GF-D8 (cell line): ENCODE results near the gene DPYSL3.

Experiments used
- DNase-seq: peaks from one replicate; lab custom pipeline; 2025; lab: John Stamatoyannopoulos, UW

The DPYSL3 gene

DNA sequence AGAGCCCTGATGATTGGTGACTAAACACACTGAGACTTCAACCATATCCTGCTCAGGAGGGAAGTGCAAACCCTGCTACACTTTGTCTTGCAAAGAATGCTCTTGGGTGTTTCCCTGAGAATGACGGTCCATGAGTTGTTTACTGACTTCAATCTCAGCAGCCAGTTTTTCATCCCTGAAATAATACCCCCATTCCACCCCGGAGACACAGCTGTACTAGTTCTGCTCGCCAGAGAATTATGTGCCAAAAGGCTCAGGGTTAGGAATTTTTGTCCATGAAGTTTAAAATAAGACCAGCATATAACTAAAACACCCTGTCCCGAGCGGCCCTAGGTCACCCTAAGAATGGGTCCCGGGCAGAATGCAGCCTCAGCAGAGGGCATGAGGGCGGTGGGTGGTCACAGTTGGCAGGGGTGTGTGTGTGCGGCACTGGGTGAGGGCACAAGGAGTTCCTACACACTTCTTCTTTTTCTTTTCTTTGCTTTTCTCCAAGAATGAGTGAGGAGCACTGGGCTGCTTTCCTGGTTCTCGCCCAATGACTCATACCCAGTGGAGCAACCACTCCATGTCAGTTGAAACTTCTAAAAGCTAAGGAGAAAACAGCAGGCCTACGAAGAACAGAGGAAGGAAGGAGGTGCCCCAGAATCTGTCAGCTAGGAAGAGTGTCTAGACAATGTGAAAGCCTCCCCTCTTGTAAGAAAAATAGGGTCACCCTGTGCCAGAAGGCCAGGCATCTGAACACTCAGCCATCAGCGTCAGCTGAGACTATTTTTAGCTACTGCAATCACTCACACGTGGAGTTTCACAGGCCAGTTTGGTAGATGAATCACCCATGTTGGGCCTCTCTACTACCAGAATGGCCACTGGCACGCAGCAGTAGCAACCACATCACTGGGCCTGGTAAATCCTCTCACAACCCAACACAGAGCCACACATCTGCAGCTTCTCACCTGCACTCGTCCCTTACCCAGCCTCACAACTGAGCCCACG lies 105.9 kb downstream of the DPYSL3 start:
- DNase-seq, result no peak

DNA sequence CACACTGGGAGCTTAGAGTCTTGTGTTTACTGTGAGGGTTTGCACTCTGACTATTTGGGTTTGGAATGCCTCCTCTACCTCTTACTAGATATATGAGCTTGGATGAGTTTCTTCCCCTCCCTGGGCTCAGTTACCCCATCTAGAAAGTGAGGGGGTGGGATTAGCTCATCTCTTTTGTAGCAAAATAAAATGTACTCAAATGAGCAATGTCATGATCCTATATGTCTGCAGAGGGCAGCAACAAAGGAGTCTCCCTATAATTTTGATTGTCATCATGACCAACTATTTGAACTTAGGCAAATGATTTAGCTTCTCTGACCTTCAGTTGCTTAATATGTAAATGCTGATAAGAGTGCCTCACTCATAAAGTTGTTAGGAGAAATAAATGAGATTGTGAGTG lies 109.0 kb downstream of the DPYSL3 start:
- no peak for DNase-seq

DNA sequence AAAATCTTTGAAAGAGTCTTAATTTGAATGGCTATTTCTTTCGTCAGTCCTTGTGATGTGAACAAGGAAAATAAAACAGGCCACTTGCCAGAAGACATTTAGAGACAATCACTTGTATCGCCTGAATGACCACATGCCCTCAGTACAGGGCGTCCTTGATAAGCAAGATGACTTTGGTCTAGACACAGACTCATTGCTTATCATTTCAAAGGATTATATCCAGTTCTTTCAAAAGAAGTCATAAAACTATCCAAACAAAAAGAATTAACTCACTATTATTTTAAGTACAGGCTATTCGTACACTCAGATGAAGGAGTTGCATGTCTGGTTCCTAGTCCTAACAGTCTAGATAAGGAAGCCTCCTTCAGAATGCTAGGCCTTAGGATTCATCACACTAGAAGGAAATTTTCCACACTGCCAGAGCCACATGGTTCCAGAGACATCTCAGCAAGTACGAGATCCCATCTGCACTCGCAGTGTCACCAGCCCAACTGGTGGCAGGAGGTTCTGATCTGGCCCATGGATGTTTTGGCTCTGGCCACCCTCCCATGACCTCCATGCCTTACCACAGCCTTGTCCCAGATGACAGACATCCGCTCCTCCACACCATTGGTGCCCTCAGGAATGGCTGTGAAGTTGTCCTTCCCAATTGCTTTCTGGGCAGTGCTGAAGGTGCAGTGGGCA lies 109.6 kb downstream of the DPYSL3 start:
- DNase-seq, result no peak

DNA sequence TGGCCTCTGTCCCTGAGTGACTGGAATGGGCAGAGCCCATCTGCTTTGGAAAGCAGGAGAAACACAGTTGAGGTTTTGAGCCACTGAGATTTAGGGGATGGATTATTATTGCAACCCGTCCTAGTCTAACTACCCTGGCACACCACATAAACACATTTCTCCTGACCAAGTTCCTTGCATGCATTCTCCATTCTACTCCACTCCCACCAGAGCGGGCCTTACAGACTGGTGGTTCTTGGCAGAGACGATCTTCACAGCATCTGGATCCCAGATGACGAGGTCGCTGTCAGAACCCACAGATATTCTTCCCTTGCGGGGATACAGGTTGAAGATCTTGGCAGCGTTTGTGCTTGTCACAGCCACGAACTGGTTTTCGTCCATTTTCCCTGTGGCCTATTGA lies 111.0 kb downstream of the DPYSL3 start:
- DNase-seq, result no peak

DNA sequence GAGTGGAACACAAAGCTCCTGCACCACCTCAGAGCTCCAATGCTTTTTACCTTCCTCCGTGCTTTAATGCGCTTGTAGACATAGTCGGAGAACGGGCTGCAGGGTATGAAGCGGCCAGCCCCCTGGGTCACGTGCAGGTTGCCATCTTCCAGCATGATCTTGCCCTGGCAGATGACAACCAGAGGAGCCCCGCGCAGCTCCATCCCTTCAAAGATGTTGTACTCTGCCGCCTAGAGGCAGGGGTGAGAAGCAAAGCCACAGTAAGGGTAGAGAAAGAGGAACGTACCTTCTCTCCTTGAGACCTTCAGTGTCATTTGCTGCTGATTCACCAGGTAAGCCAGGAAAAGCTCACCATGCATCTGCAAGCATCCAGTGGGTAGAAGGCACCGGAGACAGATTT lies 112.3 kb downstream of the DPYSL3 start:
- DNase-seq, result no peak

DNA sequence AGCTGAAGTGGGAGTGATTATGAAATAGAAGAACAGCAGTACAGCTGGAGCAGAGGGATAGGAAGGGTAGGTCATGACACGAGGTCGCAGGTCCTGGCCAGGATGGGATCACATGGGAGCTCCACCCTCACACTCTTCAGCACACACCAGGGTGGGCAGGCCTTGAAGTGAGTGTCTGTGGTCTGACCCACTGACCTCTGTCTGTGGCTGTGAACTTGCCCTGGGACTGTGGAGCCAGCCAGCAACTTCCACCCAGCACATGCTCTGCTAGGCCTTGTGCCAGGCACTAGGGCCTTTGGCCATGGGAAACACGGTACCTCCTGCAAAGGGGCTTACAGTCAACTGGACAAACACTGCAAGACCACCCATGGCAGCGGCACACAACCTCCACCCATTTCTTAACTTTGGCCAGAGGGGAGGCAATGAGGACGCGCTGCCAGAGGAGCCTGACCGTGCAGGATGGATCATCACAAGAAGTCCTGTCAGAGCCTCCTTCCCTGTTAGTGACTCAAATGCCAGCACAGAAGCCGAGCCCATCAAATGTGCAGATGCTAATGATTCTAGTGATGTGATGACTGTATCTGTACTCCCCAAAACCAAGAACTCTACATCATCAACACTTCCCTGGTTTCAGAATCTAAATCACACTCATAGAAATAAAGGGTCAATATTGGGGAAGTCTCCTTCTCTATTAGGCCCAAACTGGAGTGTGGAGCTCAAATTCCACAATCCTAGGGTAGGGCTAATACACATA lies 113.6 kb downstream of the DPYSL3 start:
- DNase-seq, result no peak

DNA sequence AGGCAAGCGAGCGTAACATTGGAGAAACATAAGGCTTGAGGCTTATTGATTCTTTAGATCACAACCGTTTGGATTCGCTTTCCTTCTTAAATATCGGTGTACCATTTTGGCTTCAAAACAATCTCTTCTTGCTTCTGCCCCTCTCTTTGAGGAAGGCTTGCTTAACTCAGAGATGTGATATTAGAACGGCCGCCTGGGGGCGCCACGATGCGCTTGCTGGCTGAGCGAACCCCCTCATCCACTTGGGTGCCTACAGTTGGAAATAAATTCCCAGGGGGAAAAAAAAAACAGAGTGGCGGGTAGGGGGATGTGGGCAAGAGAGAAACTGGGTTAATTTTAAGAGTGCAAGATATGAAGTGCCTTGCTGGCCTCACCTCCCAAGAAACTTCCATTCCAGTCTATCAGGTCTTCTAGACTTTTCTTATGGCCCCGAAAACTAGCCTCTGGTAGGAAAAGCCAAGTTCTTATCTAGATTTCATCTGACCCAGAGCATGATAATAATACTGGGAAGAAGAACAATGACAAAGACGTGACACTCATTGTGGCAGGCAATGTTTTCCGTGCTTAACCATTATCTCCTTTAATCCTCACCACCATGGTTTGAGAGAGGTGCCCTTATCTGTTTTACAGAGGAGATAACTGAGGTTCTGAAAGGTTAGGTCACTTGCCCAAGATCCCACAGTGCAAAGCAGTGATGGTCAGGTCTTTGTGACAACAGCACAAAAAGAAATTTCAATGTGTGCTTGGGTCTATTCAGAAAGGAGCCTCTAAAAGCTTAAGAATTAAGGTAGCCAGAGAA lies 115.8 kb downstream of the DPYSL3 start:
- DNase-seq, result no peak

DNA sequence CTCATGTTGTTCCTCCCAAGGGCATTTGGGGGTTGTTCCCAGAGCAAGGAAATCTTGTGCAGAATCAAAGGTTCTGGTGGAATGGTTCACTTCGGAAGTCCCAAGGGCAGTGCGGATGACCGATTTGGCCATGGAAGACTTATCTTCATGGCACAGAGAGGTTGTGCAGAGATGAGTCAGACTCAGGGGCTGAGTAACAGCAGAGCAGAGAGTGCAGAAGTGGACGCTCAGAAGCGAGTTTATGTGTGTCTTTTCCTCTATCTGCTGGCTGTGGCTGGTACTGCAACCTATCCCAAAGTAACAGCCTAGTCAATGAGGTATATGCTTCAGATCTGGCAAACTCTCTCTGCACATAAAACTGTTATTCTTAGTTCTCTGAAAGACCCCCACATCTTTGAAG lies 118.1 kb downstream of the DPYSL3 start:
- DNase-seq, result no peak

DNA sequence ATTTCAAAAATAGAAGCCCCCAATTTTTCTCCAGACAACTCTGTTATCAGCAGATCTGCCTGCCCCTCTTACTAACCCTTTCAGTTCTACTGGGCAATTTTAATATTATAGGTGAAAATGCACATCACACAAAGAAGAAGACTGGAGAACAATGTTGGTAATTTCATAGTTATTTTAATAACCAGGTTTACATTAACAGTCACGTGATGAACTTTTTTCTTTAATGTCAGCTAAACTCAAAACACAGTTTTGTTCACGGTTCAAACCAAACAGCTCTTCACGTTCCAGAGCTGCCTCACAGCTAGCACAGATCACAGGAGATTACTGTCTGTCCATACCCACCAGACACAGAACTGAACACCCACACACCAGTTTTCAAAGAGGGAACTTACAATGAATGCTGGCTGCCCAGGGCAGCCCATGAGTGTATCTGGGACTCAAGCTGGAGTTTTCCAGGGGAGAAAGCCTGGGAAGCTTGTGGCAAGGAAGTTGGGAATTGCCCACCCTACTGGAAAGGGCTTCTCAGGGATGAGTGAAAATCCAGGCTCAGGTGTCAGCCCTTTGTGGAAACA lies 119.1 kb downstream of the DPYSL3 start:
- DNase-seq, result no peak

DNA sequence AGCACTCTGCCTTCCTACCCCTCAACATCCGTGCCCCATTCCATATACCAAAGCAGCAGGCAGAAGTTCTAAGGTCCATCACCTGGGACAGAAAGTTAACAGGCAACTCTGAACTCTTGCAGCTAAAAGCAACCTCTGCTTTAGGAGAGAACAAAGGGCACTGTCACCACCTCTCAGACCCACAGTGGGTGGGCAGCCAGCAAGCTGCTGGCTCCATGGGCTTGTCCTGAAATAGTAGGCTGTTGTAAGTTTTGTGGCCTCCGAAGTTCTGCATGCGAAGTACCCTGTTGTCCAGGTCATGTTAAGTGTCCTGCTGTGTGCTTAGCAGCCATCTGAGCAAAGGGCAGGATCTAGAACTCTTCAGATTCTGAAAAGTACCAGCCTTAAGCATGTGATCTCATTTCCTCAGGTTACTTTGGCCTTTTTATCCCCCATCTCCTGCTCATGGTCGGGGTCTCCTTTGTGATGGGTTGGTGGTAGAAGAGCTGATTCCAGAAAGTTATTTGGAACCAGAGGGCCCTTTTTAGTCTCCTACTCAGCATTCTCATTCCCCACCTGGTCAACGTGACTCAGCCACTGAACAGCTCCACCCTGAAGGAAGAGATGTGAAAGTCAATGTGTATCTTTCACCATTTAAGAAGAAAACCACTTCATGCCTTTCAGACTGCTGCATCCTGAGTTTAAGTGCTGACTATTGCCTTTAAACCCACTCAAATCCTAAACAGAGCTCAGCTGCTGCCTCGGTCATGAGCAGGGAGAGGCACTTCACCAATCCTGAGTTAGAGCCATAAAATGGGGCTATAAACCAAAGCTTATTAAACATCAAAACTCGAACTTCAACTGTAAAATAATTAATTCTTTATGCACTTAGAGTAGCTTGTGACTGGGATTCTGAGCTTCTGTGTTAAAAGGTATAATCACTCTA lies 121.4 kb downstream of the DPYSL3 start:
- DNase-seq, result no peak

DNA sequence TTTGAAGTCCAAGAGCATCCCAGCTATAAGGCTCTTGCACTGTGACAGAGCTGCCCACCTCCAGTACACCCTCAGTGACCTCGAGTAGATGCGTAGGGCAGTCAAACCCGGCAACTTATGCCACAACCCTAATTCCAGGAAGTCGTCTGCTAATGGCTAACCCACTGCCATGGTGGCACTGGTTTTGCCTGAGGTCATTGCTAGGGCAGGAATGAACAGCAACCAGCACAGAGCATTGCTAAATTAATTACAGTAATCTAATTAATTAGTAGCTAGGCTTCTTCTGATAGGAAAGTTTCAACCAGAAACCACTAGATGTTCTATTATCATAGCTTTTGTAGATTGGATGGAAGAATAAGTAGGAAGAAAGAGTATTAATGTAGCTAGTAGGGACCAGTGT lies 122.8 kb downstream of the DPYSL3 start:
- no peak for DNase-seq

DNA sequence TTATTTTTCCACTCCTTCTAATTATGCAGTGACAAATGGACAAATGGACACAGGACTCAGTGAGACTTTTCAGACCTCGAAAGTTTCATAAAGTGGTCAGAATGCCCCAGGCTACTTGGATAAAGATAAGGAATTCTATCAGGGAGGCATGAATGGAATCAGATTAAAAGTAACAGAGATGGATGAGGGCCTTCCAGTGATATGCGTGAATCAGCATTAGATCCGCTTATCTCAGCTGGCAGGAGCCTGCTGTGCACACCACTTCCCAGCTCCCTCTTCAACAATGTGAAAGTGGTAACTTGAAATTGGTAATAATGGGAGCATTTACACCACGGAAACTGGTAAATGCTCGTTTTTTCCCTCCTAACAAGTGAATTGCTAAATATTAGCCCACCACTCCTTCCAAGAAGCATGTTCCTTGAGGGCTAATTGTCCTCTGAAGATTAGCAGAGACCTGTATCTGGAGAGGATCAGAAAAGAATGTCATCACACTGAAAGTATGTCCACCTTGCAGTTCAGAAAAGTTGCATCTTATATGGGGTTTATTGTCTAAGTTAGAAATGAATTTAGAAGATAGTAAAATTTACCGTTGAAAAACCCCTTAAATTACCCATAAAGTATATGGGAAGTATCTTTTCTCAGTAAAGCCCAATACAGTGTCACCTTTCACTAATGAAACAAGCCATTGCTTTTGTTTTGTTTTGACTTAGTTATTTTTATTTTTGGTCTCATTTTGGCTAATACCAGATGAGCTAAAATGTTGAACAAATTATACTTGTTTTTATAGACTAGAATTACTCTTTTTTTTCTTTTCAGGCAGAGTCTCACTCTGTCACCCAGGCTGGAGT lies 125.3 kb downstream of the DPYSL3 start:
- no peak for DNase-seq

DNA sequence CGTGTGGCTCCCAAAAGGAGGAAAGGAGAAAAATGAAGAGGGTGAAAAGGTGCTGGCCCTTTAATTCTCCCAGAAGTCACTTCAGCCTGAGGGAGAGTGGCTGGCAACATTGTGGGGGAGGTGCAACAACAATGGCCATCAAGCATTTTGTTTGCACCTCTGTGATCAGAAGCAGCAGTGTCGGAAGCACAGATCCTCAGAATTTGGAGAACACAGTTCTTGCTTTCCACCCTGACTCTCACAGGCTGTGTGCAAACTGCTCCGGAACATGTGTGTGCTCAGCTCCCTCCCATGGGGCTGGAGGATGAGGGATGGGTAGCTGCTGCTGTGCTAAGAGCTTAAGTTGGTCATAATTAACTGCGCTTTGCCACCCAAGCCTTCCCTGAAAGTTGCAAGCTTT lies 127.1 kb downstream of the DPYSL3 start:
- DNase-seq, result no peak

DNA sequence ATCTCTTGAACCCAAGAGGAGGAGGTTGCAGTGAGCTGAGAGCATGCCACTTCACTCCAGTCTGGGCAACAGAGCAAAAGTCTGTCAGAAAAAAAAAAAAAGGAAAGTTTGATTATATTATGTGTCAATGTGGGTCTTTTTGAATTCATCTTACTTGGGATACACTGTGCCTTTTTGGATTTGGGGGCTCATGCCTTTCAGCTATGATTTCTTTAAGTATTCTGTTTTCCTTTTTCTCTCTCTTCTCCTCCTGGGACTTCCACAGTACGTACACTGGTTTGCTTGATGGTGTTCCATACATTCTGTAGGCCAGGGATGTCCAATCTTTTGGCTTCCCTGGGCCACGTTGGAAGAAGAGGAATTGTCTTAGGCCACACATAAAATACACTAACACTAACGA lies 128.3 kb downstream of the DPYSL3 start:
- DNase-seq, result no peak

DNA sequence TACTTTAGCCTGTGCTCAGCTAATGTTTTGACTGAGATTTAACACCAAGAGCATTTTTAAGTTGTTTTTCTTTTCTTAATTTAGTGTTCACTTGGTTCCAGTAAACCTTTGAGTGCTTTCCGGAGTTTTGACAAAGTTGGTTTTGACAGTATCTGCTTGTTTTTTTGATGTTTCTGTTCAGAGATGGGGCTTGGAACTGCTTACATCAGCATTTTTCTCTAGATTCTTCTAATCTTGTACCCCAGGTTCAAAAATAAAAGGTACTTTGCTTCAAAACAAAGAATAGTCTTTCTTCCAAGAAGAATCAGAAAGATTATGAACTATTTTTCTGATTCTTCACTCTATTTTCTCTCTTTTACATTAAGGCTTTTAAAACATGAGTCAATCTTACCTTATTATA lies 132.2 kb downstream of the DPYSL3 start:
- no peak for DNase-seq

DNA sequence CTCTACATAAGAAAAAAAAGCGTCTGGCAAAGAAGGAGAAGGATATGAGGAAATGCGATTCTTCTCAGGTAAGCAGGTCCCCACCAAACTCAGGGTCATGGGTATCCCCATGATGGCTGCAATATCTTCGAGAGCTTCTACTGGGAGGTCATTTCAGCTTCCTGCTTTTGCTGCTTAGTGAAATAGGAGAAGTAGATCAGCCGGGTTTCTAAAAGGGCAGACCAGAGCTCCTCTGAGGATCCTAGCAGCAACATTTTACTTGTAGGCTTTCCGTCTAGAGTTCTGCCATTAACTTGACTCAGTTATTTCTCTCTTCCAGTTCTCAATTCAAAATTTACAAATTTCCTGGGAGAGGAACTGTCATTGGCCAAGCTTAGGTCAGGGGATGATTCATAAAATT lies 134.7 kb downstream of the DPYSL3 start:
- DNase-seq, result no peak

DNA sequence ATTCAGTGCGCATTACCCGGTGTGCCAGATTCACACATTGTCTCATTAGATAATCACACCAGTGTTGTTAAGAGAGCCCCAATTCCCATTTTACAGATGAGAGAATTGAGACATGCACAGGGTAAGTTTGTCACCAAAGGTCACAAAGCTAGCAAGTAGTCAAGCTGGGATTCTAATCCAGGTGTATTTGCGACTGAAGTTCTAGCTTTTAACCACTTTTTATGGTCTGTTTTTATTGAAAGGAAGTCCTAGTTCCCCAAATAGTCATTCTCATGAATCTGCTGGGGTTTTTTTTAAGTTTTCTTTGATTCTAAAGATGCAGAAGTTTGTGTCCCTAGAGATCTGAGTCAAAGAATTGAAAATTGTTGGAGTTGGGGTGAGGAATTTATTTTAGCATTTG lies 136.5 kb downstream of the DPYSL3 start:
- DNase-seq, result no peak

DNA sequence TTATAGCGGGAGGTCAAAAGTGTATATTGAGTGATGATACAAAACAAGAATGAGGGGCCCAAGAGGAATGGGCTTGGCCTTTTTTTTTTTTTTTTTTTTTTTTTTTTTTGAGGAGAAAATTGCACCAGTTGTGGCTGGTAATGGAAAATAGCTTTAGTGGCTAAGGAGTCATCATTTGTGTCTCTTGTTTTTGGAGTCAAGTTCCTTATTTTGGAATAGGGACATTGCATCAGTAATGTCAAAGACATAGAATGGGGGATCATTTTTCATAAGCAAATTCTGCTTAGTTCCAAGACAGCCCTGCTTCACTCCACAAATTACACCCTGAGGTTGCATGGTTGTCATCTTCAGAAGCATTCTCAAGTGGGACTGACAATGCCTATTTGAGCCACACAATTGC lies 137.7 kb downstream of the DPYSL3 start:
- DNase-seq, result no peak

DNA sequence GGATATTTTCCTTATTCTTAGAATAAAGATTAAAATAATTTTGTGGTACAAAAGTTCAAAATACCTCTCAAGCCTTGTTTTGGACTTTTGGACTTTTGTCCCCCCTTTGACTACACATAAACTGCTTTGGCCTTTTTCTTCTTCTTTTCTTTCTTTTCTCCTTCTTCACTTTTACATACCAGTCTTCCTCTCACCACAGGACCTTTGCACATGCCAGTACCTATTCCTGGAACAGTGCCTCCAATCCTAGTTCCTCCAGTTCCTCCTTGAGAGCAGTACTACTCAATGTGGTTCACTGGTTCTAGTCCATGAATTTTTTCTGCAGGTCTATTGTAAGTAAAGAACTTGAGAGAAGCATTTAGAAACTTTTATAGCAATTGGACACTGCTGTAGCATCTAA lies 138.6 kb downstream of the DPYSL3 start:
- DNase-seq, result no peak
